GM12878 (cell line): ENCODE measurements around the gene CPNE4. TPM values are rescaled to one million over a fixed set of nuclear protein-coding genes. Genes with fewer than 3 reads are reported as not detected.

Experiments
- ATAC-seq: fragments of 200-7000 bp; cut with Tn5 transposase; 3 replicates; pipeline ENCODE4 v1.9.1; 2020; ENCODE audit warnings: mild to moderate bottlenecking, moderate library complexity
- BruUV-seq: library from RNA; stranded (reverse); fragments of 400-500 nt; replicated peaks from 2 replicates; lab custom pipeline; 2021; lab: Mats Ljungman, UMichigan
- CTCF ChIA-PET: fragments of 300-600 bp; sonication (Branson Sonifier 250); formaldehyde crosslinking; extraction: SDS; loops from one replicate; lab custom pipeline; 2021; ENCODE audit warnings: inconsistent platforms; lab: Yijun Ruan, JAX
- POLR2A ChIA-PET: fragments of 350-600 bp; formaldehyde crosslinking; extraction: SDS; loops from one replicate; lab custom pipeline; 2021; ENCODE audit warnings: inconsistent platforms; lab: Charles Lee
- RAD21 ChIA-PET: fragments of 300-600 bp; sonication (Branson Sonifier 250); formaldehyde crosslinking; loops from one replicate; lab custom pipeline; 2023; ENCODE audit warnings: antibody characterized with exemption; ENCODE audit not compliant: unreplicated experiment; lab: Charles Lee
- SMC1A ChIA-PET: fragments of 300-600 bp; sonication (Branson Sonifier 250); formaldehyde crosslinking; loops from one replicate; lab custom pipeline; 2023; ENCODE audit not compliant: unreplicated experiment, uncharacterized antibody; lab: Charles Lee
- DNase-seq: peaks from one replicate; pipeline ENCODE4 v3.0.0-alpha.2; 2011; ENCODE audit warnings: low read depth, low spot score
- FAIRE-seq: peaks from 3 replicates; lab custom pipeline; 2011; peaks lifted over from hg19 to GRCh38; lab: Jason Lieb, UNC
- H2AFZ ChIP-seq: 2 replicates; pipeline ENCODE4 v1.6.0; 2011; ENCODE audit warnings: low read depth, low read length, control low read depth; ENCODE audit not compliant: control insufficient read depth
- H3K27ac ChIP-seq: 2 replicates; pipeline ENCODE4 v1.5.1; 2011; ENCODE audit warnings: control low read depth; ENCODE audit not compliant: control insufficient read depth, insufficient read depth
- H3K27me3 ChIP-seq, 2 experiments: replicated peaks in 1 of 2; 2 replicates each; pipeline versions ENCODE4 v1.6.0 to v1.6.1; 2011; ENCODE audit warnings: low read length in 1 of 2; ENCODE audit not compliant: control insufficient read depth in 2 of 2, insufficient read depth in 2 of 2
- H3K36me3 ChIP-seq, 2 experiments: 2 replicates each; pipeline ENCODE4 v1.5.1; 2011; ENCODE audit warnings: low read length in 1 of 2; ENCODE audit not compliant: control insufficient read depth in 2 of 2, insufficient read depth in 2 of 2
- H3K4me1 ChIP-seq: 2 replicates; pipeline ENCODE4 v1.6.1; 2011; ENCODE audit warnings: mild to moderate bottlenecking, low read length, moderate library complexity, mixed read lengths; ENCODE audit not compliant: control insufficient read depth, insufficient read depth
- H3K4me2 ChIP-seq: 2 replicates; pipeline ENCODE4 v1.6.0; 2011; ENCODE audit warnings: control low read depth; ENCODE audit not compliant: control insufficient read depth, insufficient read depth
- H3K4me3 ChIP-seq: fragments of 200-600 bp; sonication (generic); 2 replicates; pipeline ENCODE4 v1.5.1; 2016
- H3K79me2 ChIP-seq: 2 replicates; pipeline ENCODE4 v1.6.0; 2011; ENCODE audit warnings: low read length; ENCODE audit not compliant: control insufficient read depth, insufficient read depth
- H3K9ac ChIP-seq: 2 replicates; pipeline ENCODE4 v1.8.0; 2011; ENCODE audit warnings: low read length, control low read depth, mixed read lengths; ENCODE audit not compliant: control insufficient read depth, insufficient read depth
- H3K9me3 ChIP-seq: replicated peaks from 3 replicates; pipeline ENCODE4 v1.5.1; 2011; ENCODE audit warnings: mild to moderate bottlenecking, low read length; ENCODE audit not compliant: control insufficient read depth, insufficient read depth
- H4K20me1 ChIP-seq: 2 replicates; pipeline ENCODE4 v1.6.0; 2011; ENCODE audit not compliant: control insufficient read depth, insufficient read depth
- CHD2 ChIP-seq: IDR thresholded peaks from 2 replicates; pipeline ENCODE4 v1.6.1; 2011; ENCODE audit warnings: low read depth, low read length, improper control_type of control experiment, borderline replicate concordance
- DPF2 ChIP-seq: fragments of 450-650 bp; IDR thresholded peaks from 2 replicates; pipeline ENCODE4 v1.6.1; 2017; ENCODE audit warnings: mild to moderate bottlenecking
- HSF1 ChIP-seq: fragments of 150-350 bp; IDR thresholded peaks from 2 replicates; pipeline ENCODE4 v1.6.1; 2014; ENCODE audit warnings: mild to moderate bottlenecking, low read depth, low read length
- IRF4 ChIP-seq: IDR thresholded peaks from 2 replicates; pipeline ENCODE4 v1.6.1; 2011; ENCODE audit warnings: low read depth, low read length
- MXI1 ChIP-seq: fragments of 150-350 bp; IDR thresholded peaks from 2 replicates; pipeline ENCODE4 v1.6.1; 2011; ENCODE audit warnings: low read depth, mild to moderate bottlenecking, inconsistent platforms, low read length, improper control_type of control experiment
- MYC ChIP-seq: IDR thresholded peaks from 2 replicates; pipeline ENCODE4 v1.6.1; 2011; ENCODE audit warnings: mild to moderate bottlenecking, low read length, moderate library complexity, inconsistent platforms; ENCODE audit not compliant: insufficient read depth, insufficient replicate concordance, insufficient read length, severe bottlenecking
- NR2C1 ChIP-seq: fragments of 450-650 bp; IDR thresholded peaks from 2 replicates; pipeline ENCODE4 v1.6.1; 2017; ENCODE audit warnings: antibody characterized with exemption, mild to moderate bottlenecking, moderate library complexity
- POU2F2 ChIP-seq: IDR thresholded peaks from 3 replicates; pipeline ENCODE4 v1.6.1; 2011; ENCODE audit warnings: low read depth, mild to moderate bottlenecking, low read length, borderline replicate concordance
- RBBP5 ChIP-seq: fragments of 200-600 bp; sonication (generic); conservative IDR thresholded peaks from 2 replicates; pipeline ENCODE4 v1.6.1; 2016
- REST ChIP-seq: IDR thresholded peaks from 2 replicates; pipeline ENCODE4 v1.6.1; 2012; ENCODE audit warnings: mild to moderate bottlenecking, low read depth, low read length
- SREBF2 ChIP-seq: IDR thresholded peaks from 2 replicates; pipeline ENCODE4 v1.6.1; 2012; ENCODE audit warnings: mild to moderate bottlenecking, low read length
- TCF12 ChIP-seq: IDR thresholded peaks from 2 replicates; pipeline ENCODE4 v1.6.1; 2011; ENCODE audit warnings: low read depth, mild to moderate bottlenecking, low read length
- in situ Hi-C: fragments of 300-500 bp; cut with MboI; formaldehyde crosslinking; loops from 9 replicates; pipeline ENCODE4 v1.14.3; 2018; ENCODE audit warnings: mixed read lengths
- intact Hi-C: fragments of 100-400 bp; cut with micrococcal nuclease; formaldehyde crosslinking; loops from one replicate; pipeline ENCODE4 v1.14.2; 2022; ENCODE audit not compliant: unreplicated experiment
- polyA plus RNA-seq, 11 experiments: library from polyadenylated mRNA; depleted of rRNA in 4 of 11; unstranded in 6 of 11; stranded (reverse) in 5 of 11; fragments of >200 nt; fragmentation: Nextera tagmentation in 4 of 11; fragmentation: Illumina TruSeq in 1 of 11; extraction: Ambion mirVana in 4 of 11; extraction: Trizol in 1 of 11; gene quantifications; 1 replicate in 1 of 11; 2 replicates in 10 of 11; pipeline versions ENCODE4 v1.2.1 to v1.2.3, GENCODE V29; 2011 to 2016; ENCODE audit warnings: inconsistent platforms in 2 of 11, missing spikeins in 2 of 11, low read depth in 1 of 11
- total RNA-seq, 4 experiments: library from RNA; depleted of rRNA in 3 of 4; stranded (reverse); fragments of >200 nt in 3 of 4; fragmentation: Illumina TruSeq in 1 of 4; extraction: Trizol in 1 of 4; gene quantifications; 2 replicates each; pipeline versions ENCODE4 v1.2.1 to v1.2.3, GENCODE V29; 2013 to 2021

The CPNE4 gene
- total and polyA plus RNA-seq, 10 of the 15 experiments (the other 5 are each of a cell fraction or from before 2014, with no cell fraction given), result 0.17 to 1.9 (median 0.48) TPM; not detected in 1

- intact Hi-C loops (no loop called here), in situ Hi-C loops (no loop called here)
- no peaks in the 10 kb centered on the region for H4K20me1 ChIP-seq
- H3K79me2 ChIP-seq, result no peaks in the 10 kb centered on the region
- TF ChIP-seq NR2C1 (no peak), RBBP5 (no peak), REST (no peak), MXI1 (no peak), IRF4 (no peak), DPF2 (no peak), SREBF2 (no peak), HSF1 (no peak), CHD2 (no peak), POU2F2 (no peak), TCF12 (no peak), MYC (no peak)
- H3K27me3 ChIP-seq, result no peaks in the 10 kb centered on the region
- H3K4me1 ChIP-seq, result no peaks in the 10 kb centered on the region
- ChIA-PET CTCF (interaction anchor here (0.7 to 4.7 kb wide), 3 partner anchors 20 to 215 kb away, joined by 3 to 18 read pairs (median 6); partner anchors contain the start of gene CPNE4), SMC1A (interaction anchor here (1.6 to 1.7 kb wide), 2 partner anchors 10 to 213 kb away, joined by 3 read pairs; no protein-coding TSS in a partner anchor), POLR2A (no interaction called here), RAD21 (no interaction called here)
- H3K27ac ChIP-seq, result no peak overlapping the region
- FAIRE-seq, result no peak
- no peaks in the 10 kb centered on the region for H3K9me3 ChIP-seq
- no peak for DNase-seq
- no peak overlapping the region for H3K4me3 ChIP-seq
- no peak overlapping the region for H2AFZ ChIP-seq
- H3K9ac ChIP-seq, result no peak overlapping the region
- no peak for ATAC-seq
- no peaks in the 10 kb centered on the region for H3K36me3 ChIP-seq
- BruUV-seq, result no TSS peak
- H3K4me2 ChIP-seq, result no peak overlapping the region
Measured at GRCh38 chr3:132009241-132009640, 25.6 kb downstream of the CPNE4 start.
